ENCODE measurements around the gene HDAC4. TPM values are rescaled to one million over a fixed set of nuclear protein-coding genes. Genes with fewer than 3 reads are reported as not detected.
A peak's percentile ranks its signal among the peaks of the same experiment; 100 is the strongest.

HDAC4 gene
- total and polyA plus RNA-seq, 2 experiments from 2014 or later: 8.1 to 41.8 TPM

- no peak overlapping the region for H3K4me2 ChIP-seq
- DNase-seq (ENCODE audit: low spot score) (no peak), ATAC-seq (peak; percentile 31)
- H3K4me1 Mint-ChIP-seq: no peaks in the 10 kb centered on the region
- no peak overlapping the region for H2AFZ ChIP-seq
- H3K27ac ChIP-seq (ENCODE audit: low read depth): no peak overlapping the region
- no peaks in the 10 kb centered on the region for H3F3A ChIP-seq (replicated peaks; ENCODE audit: low read depth)
- H4K20me1 ChIP-seq (replicated peaks; ENCODE audit: insufficient read depth): 0 out of 2 replicates have a peak, but pooled peaks cover 4% of the 10 kb centered on the region
- no peak overlapping the region for H3K4me3 ChIP-seq
- H3K36me3 ChIP-seq (ENCODE audit: insufficient read depth): no peaks in the 10 kb centered on the region
- no peak overlapping the region for H3K4me3 Mint-ChIP-seq
- H3K79me2 ChIP-seq (replicated peaks; ENCODE audit: insufficient read depth): no peaks in the 10 kb centered on the region
- H3K4me1 ChIP-seq (ENCODE audit: insufficient read depth): no peaks in the 10 kb centered on the region
- H3K27ac Mint-ChIP-seq: no peak overlapping the region
- H3K36me3 Mint-ChIP-seq (ENCODE audit: low read depth): peaks cover 8% of the 10 kb centered on the region
- H3K27me3 Mint-ChIP-seq (ENCODE audit: insufficient read depth, low read depth, poor library complexity): peaks cover 15% of the 10 kb centered on the region
- H3K9me3 Mint-ChIP-seq: no peaks in the 10 kb centered on the region
- H3K27me3 ChIP-seq (ENCODE audit: insufficient read depth): no peaks in the 10 kb centered on the region
- H3K9me2 ChIP-seq (ENCODE audit: insufficient read depth): no peaks in the 10 kb centered on the region
- no peak for TF ChIP-seq CREB1 (CRISPR knock-in tag; IDR thresholded peaks at IDR 0.05; ENCODE audit: low read depth)
- no peak for TF ChIP-seq NANOG (IDR thresholded peaks at IDR 0.05; ENCODE audit: borderline replicate concordance)
- no peak for TF ChIP-seq POLR2AphosphoS5 (IDR thresholded peaks at IDR 0.05; ENCODE audit: low read depth)
- no peak for TF ChIP-seq ZNF331 (CRISPR knock-in tag; IDR thresholded peaks at IDR 0.05; ENCODE audit: low read depth)
- TF ChIP-seq JUNB (IDR thresholded peaks at IDR 0.05; ENCODE audit: unreplicated experiment): no peak
Measured at GRCh38 chr2:239103125-239104098, 297.4 kb downstream of the HDAC4 start.

- no peak overlapping the region for H3K4me3 ChIP-seq
- TF ChIP-seq EZH2 (IDR thresholded peaks at IDR 0.05; ENCODE audit: low read depth, unreplicated experiment): no peak
- no peak for TF ChIP-seq JUNB (IDR thresholded peaks at IDR 0.05; ENCODE audit: unreplicated experiment)
- TF ChIP-seq STAT1 (IDR thresholded peaks at IDR 0.05; ENCODE audit: unreplicated experiment): no peak
- TF ChIP-seq CREB1 (CRISPR knock-in tag; IDR thresholded peaks at IDR 0.05; ENCODE audit: low read depth): no peak
- no peak for TF ChIP-seq POLR2AphosphoS5 (IDR thresholded peaks at IDR 0.05; ENCODE audit: low read depth)
- TF ChIP-seq ETS1 (IDR thresholded peaks at IDR 0.05): no peak
- TF ChIP-seq EZH2phosphoT487 (IDR thresholded peaks at IDR 0.05; ENCODE audit: unreplicated experiment): no peak
- no peak for TF ChIP-seq CTCF (conservative IDR thresholded peaks at IDR 0.05; ENCODE audit: low read depth in 2 of 2)
- no peaks in the 10 kb centered on the region for H3K4me1 Mint-ChIP-seq
- ATAC-seq (no peak), DNase-seq (ENCODE audit: low spot score) (no peak)
- no peak overlapping the region for H3K27ac ChIP-seq (ENCODE audit: low read depth)
- 0 out of 2 replicates have a peak, but pooled peaks cover 4% of the 10 kb centered on the region for H4K20me1 ChIP-seq (replicated peaks; ENCODE audit: insufficient read depth)
- no peaks in the 10 kb centered on the region for H3K4me1 ChIP-seq (ENCODE audit: insufficient read depth)
- H3K27me3 Mint-ChIP-seq (ENCODE audit: insufficient read depth, low read depth, poor library complexity): peaks cover 15% of the 10 kb centered on the region
- no peak overlapping the region for H3K4me2 ChIP-seq
- no peak overlapping the region for H3K27ac Mint-ChIP-seq
- no peaks in the 10 kb centered on the region for H3K79me2 ChIP-seq (replicated peaks; ENCODE audit: insufficient read depth)
- H3K27me3 ChIP-seq (ENCODE audit: insufficient read depth): no peaks in the 10 kb centered on the region
- H2AFZ ChIP-seq: no peak overlapping the region
- H3F3A ChIP-seq (replicated peaks; ENCODE audit: low read depth): no peaks in the 10 kb centered on the region
- no peak overlapping the region for H3K4me3 Mint-ChIP-seq
- no peaks in the 10 kb centered on the region for H3K36me3 ChIP-seq (ENCODE audit: insufficient read depth)
- no peaks in the 10 kb centered on the region for H3K9me2 ChIP-seq (ENCODE audit: insufficient read depth)
- no peaks in the 10 kb centered on the region for H3K9me3 Mint-ChIP-seq
- peaks cover 7% of the 10 kb centered on the region for H3K36me3 Mint-ChIP-seq (ENCODE audit: low read depth)
Measured at GRCh38 chr2:239102266-239102665, 298.6 kb downstream of the HDAC4 start.

All from GM23338 (cell line).